Measurements from ENCODE around the gene KRTAP10-4. TPM values are rescaled to one million over a fixed set of nuclear protein-coding genes. Genes with fewer than 3 reads are reported as not detected.
A peak's percentile ranks its signal among the peaks of the same experiment; 100 is the strongest.

Gene KRTAP10-4
- total RNA-seq, 2 experiments from 2014 or later = not detected

- Mint-ChIP-seq H3K36me3 (no peaks in the 10 kb centered on the region), H3K4me1 (ENCODE audit: low read depth) (no peaks in the 10 kb centered on the region), H3K4me3 (no peak overlapping the region), H3K27me3 (no peaks in the 10 kb centered on the region), H3K9me3 (no peaks in the 10 kb centered on the region), H3K27ac (no peak overlapping the region)
- POLR2A ChIA-PET = no interaction called here
- CTCF ChIA-PET = no interaction called here
- intact Hi-C loops (cut with micrococcal nuclease) = no loop called here
- DNase-seq = no peak
Measured at GRCh38 chr21:44530903-44531605, 42.5 kb upstream of the KRTAP10-4 start.

- no peak for DNase-seq
- Mint-ChIP-seq H3K4me3 (no peak overlapping the region), H3K9me3 (no peaks in the 10 kb centered on the region), H3K36me3 (no peaks in the 10 kb centered on the region), H3K27ac (no peak overlapping the region), H3K4me1 (ENCODE audit: low read depth) (no peaks in the 10 kb centered on the region), H3K27me3 (no peaks in the 10 kb centered on the region)
- intact Hi-C loops (cut with micrococcal nuclease) = no loop called here
- CTCF ChIA-PET = interaction anchor here (0.6 kb wide), 1 partner anchor 58 kb away, joined by 3 read pairs; no protein-coding TSS in a partner anchor
- POLR2A ChIA-PET = no interaction called here
Measured at GRCh38 chr21:44531606-44532564, 41.6 kb upstream of the KRTAP10-4 start.

- ChIA-PET CTCF (interaction anchor here (0.6 kb wide), 1 partner anchor 59 kb away, joined by 3 read pairs; no protein-coding TSS in a partner anchor), POLR2A (no interaction called here)
- Mint-ChIP-seq H3K4me1 (ENCODE audit: low read depth) (no peaks in the 10 kb centered on the region), H3K27ac (no peak overlapping the region), H3K9me3 (no peaks in the 10 kb centered on the region), H3K36me3 (no peaks in the 10 kb centered on the region), H3K27me3 (no peaks in the 10 kb centered on the region), H3K4me3 (no peak overlapping the region)
- no peak for DNase-seq
- intact Hi-C loops (cut with micrococcal nuclease) = no loop called here
Measured at GRCh38 chr21:44532712-44533111, 40.8 kb upstream of the KRTAP10-4 start.

- H3K27me3 Mint-ChIP-seq = no peaks in the 10 kb centered on the region
- ChIA-PET CTCF (interaction anchor here (0.6 kb wide), 1 partner anchor 60 kb away, joined by 3 read pairs; no protein-coding TSS in a partner anchor), POLR2A (no interaction called here)
- no peaks in the 10 kb centered on the region for H3K9me3 Mint-ChIP-seq
- no peak overlapping the region for H3K4me3 Mint-ChIP-seq
- H3K36me3 Mint-ChIP-seq = no peaks in the 10 kb centered on the region
- H3K27ac Mint-ChIP-seq = no peak overlapping the region
- intact Hi-C loops (cut with micrococcal nuclease) = no loop called here
- no peaks in the 10 kb centered on the region for H3K4me1 Mint-ChIP-seq (ENCODE audit: low read depth)
- DNase-seq = no peak
Measured at GRCh38 chr21:44533121-44533890, 40.2 kb upstream of the KRTAP10-4 start.

GRCh38 chr21:44533891-44534627 lies 39.5 kb upstream of the KRTAP10-4 start:
- Mint-ChIP-seq H3K27ac (no peak overlapping the region), H3K9me3 (no peaks in the 10 kb centered on the region), H3K4me3 (no peak overlapping the region), H3K36me3 (no peaks in the 10 kb centered on the region), H3K4me1 (ENCODE audit: low read depth) (no peaks in the 10 kb centered on the region), H3K27me3 (no peaks in the 10 kb centered on the region)
- DNase-seq = no peak
- POLR2A ChIA-PET = no interaction called here
- intact Hi-C loops (cut with micrococcal nuclease) = no loop called here
- CTCF ChIA-PET = no interaction called here

- Mint-ChIP-seq H3K27me3 (no peaks in the 10 kb centered on the region), H3K4me3 (no peak overlapping the region), H3K27ac (no peak overlapping the region), H3K4me1 (ENCODE audit: low read depth) (no peaks in the 10 kb centered on the region), H3K9me3 (no peaks in the 10 kb centered on the region), H3K36me3 (no peaks in the 10 kb centered on the region)
- intact Hi-C loops (cut with micrococcal nuclease) = no loop called here
- ChIA-PET POLR2A (no interaction called here), CTCF (no interaction called here)
- DNase-seq = peak; percentile 23
Measured at GRCh38 chr21:44534688-44535087, 38.8 kb upstream of the KRTAP10-4 start.

GRCh38 chr21:44535963-44536362 lies 37.6 kb upstream of the KRTAP10-4 start:
- Mint-ChIP-seq H3K9me3 (no peaks in the 10 kb centered on the region), H3K27ac (no peak overlapping the region), H3K4me3 (no peak overlapping the region), H3K36me3 (no peaks in the 10 kb centered on the region), H3K27me3 (peaks cover 1% of the 10 kb centered on the region), H3K4me1 (ENCODE audit: low read depth) (no peaks in the 10 kb centered on the region)
- POLR2A ChIA-PET = no interaction called here
- intact Hi-C loops (cut with micrococcal nuclease) = no loop called here
- CTCF ChIA-PET = interaction anchor here (0.6 to 1.0 kb wide), 2 partner anchors 25 to 32 kb away, joined by 5 to 6 read pairs; no protein-coding TSS in a partner anchor
- peak; percentile 3 for DNase-seq

- no peak overlapping the region for H3K4me3 Mint-ChIP-seq
- H3K9me3 Mint-ChIP-seq = no peaks in the 10 kb centered on the region
- CTCF ChIA-PET = no interaction called here
- no peak for DNase-seq
- H3K27me3 Mint-ChIP-seq = peaks cover 1% of the 10 kb centered on the region
- no peaks in the 10 kb centered on the region for H3K4me1 Mint-ChIP-seq (ENCODE audit: low read depth)
- H3K36me3 Mint-ChIP-seq = no peaks in the 10 kb centered on the region
- no peak overlapping the region for H3K27ac Mint-ChIP-seq
- POLR2A ChIA-PET = no interaction called here
- intact Hi-C loops (cut with micrococcal nuclease) = no loop called here
Measured at GRCh38 chr21:44537930-44538911, 35.3 kb upstream of the KRTAP10-4 start.

- Mint-ChIP-seq H3K27ac (no peak overlapping the region), H3K36me3 (no peaks in the 10 kb centered on the region), H3K4me3 (no peak overlapping the region), H3K9me3 (no peaks in the 10 kb centered on the region), H3K4me1 (ENCODE audit: low read depth) (no peaks in the 10 kb centered on the region), H3K27me3 (peaks cover 1% of the 10 kb centered on the region)
- intact Hi-C loops (cut with micrococcal nuclease) = no loop called here
- no peak for DNase-seq
- CTCF ChIA-PET = no interaction called here
- POLR2A ChIA-PET = no interaction called here
Measured at GRCh38 chr21:44539046-44539445, 34.5 kb upstream of the KRTAP10-4 start.

GRCh38 chr21:44539991-44540666 lies 33.4 kb upstream of the KRTAP10-4 start, which contains the start of gene KRTAP10-1:
Gene KRTAP10-1 (minus strand): TSS chr21:44540195. CDS start chr21:44540150, 45 bp downstream.
- Mint-ChIP-seq H3K9me3 (no peaks in the 10 kb centered on the region), H3K4me3 (no peak within 1 kb of the TSS), H3K36me3 (no peaks in the 10 kb centered on the region), H3K27ac (no peak within 1 kb of the TSS), H3K4me1 (ENCODE audit: low read depth) (no peaks in the 10 kb centered on the region), H3K27me3 (peaks cover 1% of the 10 kb centered on the region)
- ChIA-PET POLR2A (no interaction called here), CTCF (interaction anchor here (0.7 kb wide), 1 partner anchor 254 kb away, joined by 3 read pairs; no protein-coding TSS in a partner anchor)
- intact Hi-C loops (cut with micrococcal nuclease) = no loop called here
- no peak for DNase-seq

All from activated CD4-positive, alpha-beta memory T cell treated with anti-CD3 and anti-CD28 coated beads for 36 hours (primary cell).